Large intestine (tissue), 12 donors: Measurements from ENCODE around the gene PSORS1C1. TPM values are rescaled to one million over a fixed set of nuclear protein-coding genes. Genes with fewer than 3 reads are reported as not detected.
"Not testable (repeated sequence)": the region's sequence is repeated elsewhere in the genome, so short reads cannot be mapped to it uniquely, and the experiment has no call there.

Experiments used
- DNase-seq, 2 donors: peaks; one replicate each; pipeline versions ENCODE4 v3.0.0 to v3.0.0-alpha.2; 2013
- H3K27ac ChIP-seq: one replicate; pipeline ENCODE4 v1.5.1; 2013; ENCODE audit warnings: low read length
- H3K27me3 ChIP-seq: 2 replicates; pipeline ENCODE4 v1.6.1; 2013; ENCODE audit warnings: low read length; ENCODE audit not compliant: control insufficient read depth, insufficient read depth
- H3K36me3 ChIP-seq: 2 replicates; pipeline ENCODE4 v1.6.1; 2013; ENCODE audit warnings: low read length; ENCODE audit not compliant: control insufficient read depth, insufficient read depth
- H3K4me1 ChIP-seq: one replicate; pipeline ENCODE4 v1.6.1; 2013; ENCODE audit warnings: low read length; ENCODE audit not compliant: control insufficient read depth, insufficient read depth
- H3K4me3 ChIP-seq: one replicate; pipeline ENCODE4 v1.5.1; 2013; ENCODE audit warnings: low read length
- H3K9me3 ChIP-seq: one replicate; pipeline ENCODE4 v1.6.1; 2013; ENCODE audit warnings: mild to moderate bottlenecking, low read depth, low read length, moderate library complexity; ENCODE audit not compliant: control insufficient read depth
- WGBS: methylation state at CpG from one replicate; pipeline ENCODE4 v1.1.5; 2013; ENCODE audit warnings: low lambda C conversion rate; ENCODE audit not compliant: insufficient coverage; 5-methylcytosine and 5-hydroxymethylcytosine counted together
- long read RNA-seq, 11 donors: transcript quantifications; one replicate each; lab custom pipeline, GENCODE V29; 2026
- polyA plus RNA-seq: library from polyadenylated mRNA; unstranded; fragments of 120-200 nt; gene quantifications from one replicate; pipeline ENCODE4 v1.2.1, GENCODE V29; 2013

The PSORS1C1 gene
- 0.33 TPM for polyA plus RNA-seq
- long read RNA-seq, donor 1, result 0 reads
- long read RNA-seq, donor 2, partial matches to known transcripts, result 0 of 1 reads
- long read RNA-seq, donor 2, other reads (novel, unspliced or antisense), result 0 of 1 reads
- long read RNA-seq, donor 3, result 0 reads
- long read RNA-seq, donor 4, partial matches to known transcripts, result 0 of 1 reads
- long read RNA-seq, donor 4, other reads (novel, unspliced or antisense), result 0 of 1 reads
- long read RNA-seq, donor 5, result 0 reads
- long read RNA-seq, donor 6, result 0 reads
- long read RNA-seq, donor 7, result 0 reads
- long read RNA-seq, donor 8, result 0 reads
- long read RNA-seq, donor 9, result 0 reads
- long read RNA-seq, donor 10, result 0 reads
- long read RNA-seq, donor 11, result 0 reads

- H3K4me1 ChIP-seq, result no peaks in the 10 kb centered on the region
- H3K27ac ChIP-seq, result no peak within 1 kb of the TSS
- no peaks in the 10 kb centered on the region for H3K9me3 ChIP-seq
- H3K4me3 ChIP-seq, result no peak within 1 kb of the TSS
- peaks cover 51% of the 10 kb centered on the region for H3K27me3 ChIP-seq
- H3K36me3 ChIP-seq, result no peaks in the 10 kb centered on the region
- peak; percentile 31 to 55 for DNase-seq
- WGBS, result 33% methylated on average over 1 of the region's 3 CpGs
Observed at GRCh38 chr6:31114541-31114878, at the start of gene PSORS1C1. PSORS1C1 (plus strand) TSS chr6:31114800; CDS start chr6:31129633, 14,833 bp downstream.

- H3K4me3 ChIP-seq, result no peak overlapping the region
- no peak overlapping the region for H3K27ac ChIP-seq
- peak in 1 of 2 donors; percentile 62 for DNase-seq
- H3K9me3 ChIP-seq, result peaks cover 3% of the 10 kb centered on the region
- WGBS, result no CpG with 5 or more reads among the region's 2 CpGs
- peaks cover 8% of the 10 kb centered on the region for H3K27me3 ChIP-seq
- H3K4me1 ChIP-seq, result no peaks in the 10 kb centered on the region
- H3K36me3 ChIP-seq, result no peaks in the 10 kb centered on the region
Observed at GRCh38 chr6:31065556-31065955, 49.0 kb upstream of the PSORS1C1 start.

GRCh38 chr6:31067028-31067427, 47.6 kb upstream of the PSORS1C1 start:
- H3K9me3 ChIP-seq, H3K4me3 ChIP-seq, H3K36me3 ChIP-seq, H3K27me3 ChIP-seq, H3K4me1 ChIP-seq, DNase-seq, H3K27ac ChIP-seq: not testable (repeated sequence)
- no CpG with 5 or more reads among the region's 32 CpGs for WGBS

- H3K9me3 ChIP-seq, DNase-seq, H3K4me3 ChIP-seq, H3K27ac ChIP-seq, H3K36me3 ChIP-seq, H3K4me1 ChIP-seq, H3K27me3 ChIP-seq: not testable (repeated sequence)
- WGBS, result 83% methylated on average over 1 of the region's 11 CpGs
Observed at GRCh38 chr6:31067891-31068668, 46.5 kb upstream of the PSORS1C1 start.

- H3K4me1 ChIP-seq, result no peaks in the 10 kb centered on the region
- peaks cover 3% of the 10 kb centered on the region for H3K9me3 ChIP-seq
- peak; percentile 67 to 73 for DNase-seq
- H3K4me3 ChIP-seq, result no peak overlapping the region
- H3K27ac ChIP-seq, result no peak overlapping the region
- H3K36me3 ChIP-seq, result no peaks in the 10 kb centered on the region
- H3K27me3 ChIP-seq, result peaks cover 2% of the 10 kb centered on the region
- 83% methylated on average over 1 of the region's 13 CpGs for WGBS
Observed at GRCh38 chr6:31068669-31069340, 45.8 kb upstream of the PSORS1C1 start.

GRCh38 chr6:31070711-31071197, 43.8 kb upstream of the PSORS1C1 start:
- Histone ChIP-seq H3K4me1 (no peaks in the 10 kb centered on the region), H3K27me3 (no peaks in the 10 kb centered on the region), H3K36me3 (no peaks in the 10 kb centered on the region), H3K4me3 (no peak overlapping the region), H3K27ac (no peak overlapping the region), H3K9me3 (peaks cover 3% of the 10 kb centered on the region)
- peak; percentile 44 to 51 for DNase-seq
- 20% methylated on average over 1 of the region's 6 CpGs for WGBS

- Histone ChIP-seq H3K27ac (no peak overlapping the region), H3K27me3 (peaks cover under 1% of the 10 kb centered on the region), H3K4me3 (no peak overlapping the region), H3K36me3 (no peaks in the 10 kb centered on the region), H3K4me1 (no peaks in the 10 kb centered on the region), H3K9me3 (no peaks in the 10 kb centered on the region)
- DNase-seq, result no peak
- 70% methylated on average over 2 of the region's 4 CpGs for WGBS
Observed at GRCh38 chr6:31074401-31074800, 40.2 kb upstream of the PSORS1C1 start.

GRCh38 chr6:31075528-31075927, 39.1 kb upstream of the PSORS1C1 start:
- Histone ChIP-seq H3K4me1 (no peaks in the 10 kb centered on the region), H3K27ac (no peak overlapping the region), H3K9me3 (no peaks in the 10 kb centered on the region), H3K27me3 (peaks cover 3% of the 10 kb centered on the region), H3K36me3 (no peaks in the 10 kb centered on the region), H3K4me3 (no peak overlapping the region)
- WGBS, result no CpG with 5 or more reads among the region's 1 CpG
- no peak for DNase-seq

- no peaks in the 10 kb centered on the region for H3K9me3 ChIP-seq
- H3K36me3 ChIP-seq, result no peaks in the 10 kb centered on the region
- WGBS, result no CpG with 5 or more reads among the region's 4 CpGs
- no peaks in the 10 kb centered on the region for H3K4me1 ChIP-seq
- no peak overlapping the region for H3K27ac ChIP-seq
- no peak overlapping the region for H3K4me3 ChIP-seq
- no peak for DNase-seq
- peaks cover 3% of the 10 kb centered on the region for H3K27me3 ChIP-seq
Observed at GRCh38 chr6:31076611-31077010, 38.0 kb upstream of the PSORS1C1 start.

GRCh38 chr6:31079656-31080261, 34.8 kb upstream of the PSORS1C1 start:
- no CpG with 5 or more reads among the region's 22 CpGs for WGBS
- peak; percentile 40 to 45 for DNase-seq

More at GRCh38 chr6:31079656-31080261, 34.8 kb upstream of the PSORS1C1 start:
- Histone ChIP-seq H3K4me1 (no peaks in the 10 kb centered on the region), H3K4me3 (no peak overlapping the region), H3K9me3 (no peaks in the 10 kb centered on the region), H3K36me3 (no peaks in the 10 kb centered on the region), H3K27ac (no peak overlapping the region), H3K27me3 (peaks cover 7% of the 10 kb centered on the region)
